GM20000 (cell line): ENCODE measurements around the gene KCNC1.
A peak's percentile ranks its signal among the peaks of the same experiment; 100 is the strongest.

Experiments used
- DNase-seq: peaks from one replicate; pipeline ENCODE4 v3.0.0; 2012; ENCODE audit warnings: low spot score
- TF ChIP-seq, protein P1 (sequence below): IDR thresholded peaks from 2 replicates; pipeline ENCODE4 v1.5.1; 2012; ENCODE audit warnings: mild to moderate bottlenecking, control low read depth; ENCODE audit errors: extremely low read depth, missing control alignments

Gene KCNC1

DNA sequence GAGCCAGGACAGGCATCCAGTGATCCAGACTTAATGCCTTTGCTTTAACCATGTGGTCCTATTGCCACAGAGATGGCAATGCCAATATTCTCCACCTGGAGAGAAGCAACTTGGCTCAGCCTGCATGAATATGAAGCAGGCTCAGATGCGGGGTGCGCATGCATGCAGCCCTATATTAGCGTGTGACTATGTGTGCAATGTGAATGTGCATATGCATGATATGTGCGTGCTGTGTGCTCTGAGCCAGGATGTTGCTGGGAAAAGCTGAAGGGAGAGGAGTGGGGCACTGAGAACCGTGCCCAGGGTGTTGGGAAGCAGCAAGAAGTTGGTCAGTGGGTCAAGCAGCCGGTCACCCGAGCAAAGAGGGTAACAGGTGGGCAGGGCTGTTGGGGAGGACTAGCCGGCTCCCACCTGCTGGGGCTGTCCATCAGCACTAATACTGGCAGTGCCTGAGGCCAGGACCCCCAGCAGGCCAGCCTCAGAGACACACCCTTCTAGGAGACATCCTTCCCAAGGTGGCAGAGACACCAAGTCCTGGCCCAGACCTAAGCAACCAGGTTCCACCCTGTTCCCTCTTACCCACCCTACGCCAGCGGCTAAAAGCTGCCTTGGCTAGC lies 40.0 kb upstream of the KCNC1 start:
- TF ChIP-seq, protein P1, sequence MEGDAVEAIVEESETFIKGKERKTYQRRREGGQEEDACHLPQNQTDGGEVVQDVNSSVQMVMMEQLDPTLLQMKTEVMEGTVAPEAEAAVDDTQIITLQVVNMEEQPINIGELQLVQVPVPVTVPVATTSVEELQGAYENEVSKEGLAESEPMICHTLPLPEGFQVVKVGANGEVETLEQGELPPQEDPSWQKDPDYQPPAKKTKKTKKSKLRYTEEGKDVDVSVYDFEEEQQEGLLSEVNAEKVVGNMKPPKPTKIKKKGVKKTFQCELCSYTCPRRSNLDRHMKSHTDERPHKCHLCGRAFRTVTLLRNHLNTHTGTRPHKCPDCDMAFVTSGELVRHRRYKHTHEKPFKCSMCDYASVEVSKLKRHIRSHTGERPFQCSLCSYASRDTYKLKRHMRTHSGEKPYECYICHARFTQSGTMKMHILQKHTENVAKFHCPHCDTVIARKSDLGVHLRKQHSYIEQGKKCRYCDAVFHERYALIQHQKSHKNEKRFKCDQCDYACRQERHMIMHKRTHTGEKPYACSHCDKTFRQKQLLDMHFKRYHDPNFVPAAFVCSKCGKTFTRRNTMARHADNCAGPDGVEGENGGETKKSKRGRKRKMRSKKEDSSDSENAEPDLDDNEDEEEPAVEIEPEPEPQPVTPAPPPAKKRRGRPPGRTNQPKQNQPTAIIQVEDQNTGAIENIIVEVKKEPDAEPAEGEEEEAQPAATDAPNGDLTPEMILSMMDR: no peak
- DNase-seq: no peak

DNA sequence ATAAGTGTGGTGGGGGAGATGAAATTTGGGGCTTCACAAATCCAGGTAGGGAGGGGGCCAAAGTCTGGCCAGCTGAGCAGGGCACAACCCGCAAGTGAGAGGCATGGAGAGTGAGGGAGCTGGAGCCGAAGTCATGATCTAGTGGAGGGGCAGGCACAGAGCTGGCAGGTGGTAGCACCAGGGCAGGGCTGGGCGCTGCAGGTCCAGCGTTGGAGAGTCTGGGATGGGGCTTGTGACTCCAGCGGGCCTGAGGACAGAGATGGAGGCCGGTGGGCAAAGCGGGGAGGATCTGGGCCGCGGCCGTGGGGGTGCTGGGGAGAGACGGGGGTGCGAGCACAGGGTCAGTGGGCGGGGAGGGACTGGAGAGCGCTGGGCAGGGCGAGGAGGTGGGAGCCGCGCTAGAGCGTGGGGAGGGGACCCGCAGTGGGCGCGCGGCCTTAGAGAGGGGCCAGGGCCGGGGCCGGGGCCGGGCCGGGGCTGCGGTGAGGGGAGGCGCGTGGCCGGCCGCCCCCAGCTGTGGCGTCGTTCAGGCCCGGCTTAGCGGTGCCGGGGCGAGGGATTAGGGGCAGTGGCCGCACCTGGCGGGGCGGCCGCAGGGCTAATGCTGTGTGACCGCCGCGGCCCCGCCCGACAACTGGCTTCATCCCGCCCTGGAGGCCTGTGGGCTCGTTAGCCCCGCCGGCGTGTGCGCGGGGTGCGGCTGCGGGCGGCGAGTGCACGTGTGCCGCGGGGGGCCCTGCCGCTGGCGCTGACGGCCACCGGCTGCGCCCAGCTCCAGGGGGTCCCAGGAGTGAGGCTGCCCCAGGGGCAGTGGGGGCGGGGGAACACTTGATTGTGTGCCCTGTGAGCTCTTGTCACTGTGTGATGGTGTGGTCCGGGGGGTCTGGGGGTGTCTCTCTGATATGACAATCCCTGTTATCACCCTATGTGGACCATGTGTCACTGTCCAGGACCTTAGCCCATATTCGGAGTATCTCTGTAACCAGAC lies 38.8 kb upstream of the KCNC1 start:
- peak; percentile 33 for DNase-seq
- TF ChIP-seq, protein P1: no peak

DNA sequence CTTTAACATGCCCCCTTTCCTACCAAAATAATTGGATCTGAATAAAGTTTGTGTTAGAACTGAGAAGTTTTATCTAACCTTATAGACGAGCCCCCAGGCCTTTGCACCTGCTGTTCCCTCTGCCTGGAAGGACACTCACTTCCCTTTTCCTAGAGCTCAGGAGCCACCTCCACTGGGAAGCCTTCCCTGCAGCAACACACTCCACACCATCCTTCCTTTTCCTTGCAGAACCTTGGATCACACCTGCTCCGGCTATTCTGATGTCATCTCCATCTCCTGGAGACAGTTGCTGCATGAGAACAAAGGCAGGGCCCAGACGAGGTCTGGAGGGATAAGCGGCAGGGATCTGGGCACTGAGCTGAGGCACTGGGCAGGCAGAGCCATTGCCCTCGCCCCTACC lies 37.8 kb upstream of the KCNC1 start:
- TF ChIP-seq, protein P1: no peak
- DNase-seq: peak; percentile 20

DNA sequence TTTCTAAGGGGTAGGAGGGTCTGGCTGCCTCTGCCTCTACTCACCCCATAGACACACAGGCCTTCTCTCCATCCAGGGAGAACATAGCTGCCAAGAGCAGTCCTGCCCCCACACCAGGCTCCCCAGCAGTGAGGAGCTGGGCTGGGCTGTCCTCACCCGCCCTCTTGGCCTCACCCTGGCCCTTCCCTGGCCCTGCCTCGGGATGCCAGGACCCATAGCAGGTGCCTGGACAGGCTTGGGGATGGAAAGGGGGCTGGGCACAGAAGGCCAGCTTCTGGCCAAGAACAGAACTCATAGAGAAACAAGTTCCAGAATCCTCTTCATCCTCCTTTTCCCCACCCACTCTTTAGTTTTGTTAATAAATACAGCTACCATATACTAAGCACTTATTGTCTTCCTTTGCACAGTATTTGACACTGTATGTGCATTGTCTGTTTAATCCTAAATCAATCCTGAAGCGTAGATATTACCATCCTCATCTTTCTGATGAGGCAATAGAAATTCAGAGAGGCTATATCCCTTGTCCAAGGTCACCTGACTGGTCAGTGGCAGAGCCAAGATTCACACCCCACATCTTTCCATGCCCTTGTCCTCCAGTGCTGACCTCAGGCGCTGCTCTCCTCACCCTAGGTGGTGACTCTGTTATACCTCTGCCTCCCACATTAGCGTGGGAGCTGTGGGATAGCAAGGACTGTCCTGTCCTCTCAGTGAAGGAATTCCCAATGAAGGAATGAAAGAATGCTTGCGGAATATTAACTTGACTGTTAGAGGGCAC lies 37.2 kb upstream of the KCNC1 start:
- TF ChIP-seq, protein P1: no peak

DNA sequence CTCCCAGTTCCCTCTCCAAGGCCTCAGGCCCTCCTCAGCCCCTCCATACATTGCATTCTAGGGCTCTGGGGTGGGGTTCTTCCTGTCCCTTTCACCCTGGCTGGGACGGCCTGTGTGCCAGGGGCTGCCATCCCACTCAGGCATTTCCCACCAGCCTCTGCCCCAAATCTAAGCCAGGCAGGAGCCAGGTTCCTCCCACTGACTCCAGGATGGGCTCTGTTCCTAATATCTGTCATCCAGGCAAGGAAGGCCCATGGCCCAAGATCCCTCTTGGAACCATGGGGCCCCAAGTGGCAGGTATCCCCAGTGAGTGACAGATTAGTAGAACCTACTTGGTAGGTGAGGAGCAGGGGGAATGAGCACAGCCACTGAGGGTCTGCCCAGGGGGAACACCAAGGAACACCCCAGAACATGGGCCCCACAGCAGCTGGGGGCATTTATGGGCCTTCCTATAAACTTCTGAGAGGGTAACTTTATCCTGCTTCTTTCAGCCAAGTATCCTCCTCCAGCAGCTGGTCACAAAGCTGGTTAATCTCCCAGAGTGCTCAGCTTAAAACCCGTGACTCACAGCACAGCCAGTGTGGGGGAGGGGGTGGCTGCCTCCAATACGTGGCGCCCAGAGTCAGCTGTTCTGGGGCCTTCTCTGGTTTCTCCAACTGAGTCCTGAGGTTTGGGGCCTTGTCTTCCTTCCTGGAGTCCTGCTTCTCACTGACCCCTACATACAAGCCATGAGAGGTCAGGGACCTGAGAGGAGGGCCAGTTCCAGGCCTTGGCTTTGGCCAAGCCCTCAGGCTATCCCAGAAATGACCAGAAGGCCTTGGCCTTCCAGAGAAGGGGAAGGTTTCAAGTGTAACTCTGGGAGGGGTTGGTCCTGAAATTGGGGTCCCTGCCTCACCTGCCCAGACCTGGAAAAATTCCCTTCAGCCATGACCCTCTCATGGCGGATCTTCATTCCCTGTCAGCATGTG lies 35.1 kb upstream of the KCNC1 start:
- no peak for DNase-seq

More for the DNA sequence above, 37.2 kb upstream of the KCNC1 start:
- peak; percentile 13 for DNase-seq

DNA sequence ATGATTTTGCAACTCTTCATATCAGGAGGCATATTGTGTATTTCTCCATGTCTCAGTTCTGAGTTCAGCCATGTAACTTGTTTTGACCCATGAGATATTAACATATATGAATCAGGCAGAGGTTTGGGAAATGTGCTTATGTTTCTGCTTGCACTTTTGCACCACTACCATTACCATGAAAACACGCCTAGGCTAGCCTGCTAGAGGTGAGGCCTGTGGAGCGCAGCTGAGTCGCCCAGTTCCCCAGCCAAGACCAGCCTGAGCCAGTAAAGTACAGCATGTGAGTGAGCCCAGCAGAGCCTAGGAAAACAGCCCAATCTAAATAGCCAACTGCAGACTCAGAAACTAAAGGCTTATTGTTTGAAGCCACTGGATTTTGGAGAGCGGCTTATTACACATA lies 33.6 kb upstream of the KCNC1 start:
- no peak for DNase-seq
- TF ChIP-seq, protein P1: no peak

More for the DNA sequence above, 35.1 kb upstream of the KCNC1 start:
- TF ChIP-seq, protein P1: no peak
